Activated naive CD4-positive, alpha-beta T cell treated with anti-CD3 and anti-CD28 coated beads for 36 hours (primary cell): ENCODE measurements around the gene IGF2R. TPM values are rescaled to one million over a fixed set of nuclear protein-coding genes. Genes with fewer than 3 reads are reported as not detected.

Experiments used
- CTCF ChIA-PET: fragments of 350-600 bp; sonication (Branson Sonifier 250); formaldehyde crosslinking; loops from one replicate; lab custom pipeline; 2021; ENCODE audit warnings: antibody characterized with exemption; lab: Charles Lee
- DNase-seq: peaks from one replicate; pipeline ENCODE4 v3.0.0-alpha.2; 2020
- H3K27ac Mint-ChIP-seq: one replicate; pipeline ENCODE4 v1.8.0; 2021; ENCODE audit warnings: mild to moderate bottlenecking, mixed read lengths
- H3K27me3 Mint-ChIP-seq: one replicate; pipeline ENCODE4 v1.8.0; 2021; ENCODE audit warnings: low read depth, mixed read lengths
- H3K36me3 Mint-ChIP-seq: one replicate; pipeline ENCODE4 v1.8.0; 2021; ENCODE audit warnings: low read depth, mixed read lengths
- H3K4me1 Mint-ChIP-seq: one replicate; pipeline ENCODE4 v1.8.0; 2021; ENCODE audit warnings: low read depth, mixed read lengths
- H3K4me3 Mint-ChIP-seq: one replicate; pipeline ENCODE4 v1.8.0; 2021; ENCODE audit warnings: mild to moderate bottlenecking, moderate library complexity, mixed read lengths
- H3K9me3 Mint-ChIP-seq: one replicate; pipeline ENCODE4 v1.8.0; 2021; ENCODE audit warnings: mixed read lengths
- intact Hi-C: fragments of 100-400 bp; cut with micrococcal nuclease; formaldehyde crosslinking; loops from one replicate; pipeline ENCODE4 v1.15.1; 2023
- total RNA-seq, 2 experiments: library from RNA; stranded (reverse); gene quantifications; one replicate each; pipeline ENCODE4 v1.2.3, GENCODE V29; 2021

IGF2R gene
- total RNA-seq, 2 experiments from 2014 or later, result 42.1 to 44.5 TPM

- Mint-ChIP-seq H3K27me3 (no peaks in the 10 kb centered on the region), H3K27ac (no peak overlapping the region), H3K4me1 (peaks cover 7% of the 10 kb centered on the region), H3K36me3 (peaks cover 14% of the 10 kb centered on the region), H3K9me3 (no peaks in the 10 kb centered on the region), H3K4me3 (no peak overlapping the region)
- intact Hi-C loops, result no loop called here
- CTCF ChIA-PET, result no interaction called here
- no peak for DNase-seq
Measured at GRCh38 chr6:160024152-160024551, 55.3 kb downstream of the IGF2R start.

GRCh38 chr6:160027076-160027475 is 58.2 kb downstream of the IGF2R start:
- Mint-ChIP-seq H3K36me3 (peaks cover 25% of the 10 kb centered on the region), H3K27ac (no peak overlapping the region), H3K9me3 (no peaks in the 10 kb centered on the region), H3K27me3 (no peaks in the 10 kb centered on the region), H3K4me1 (peaks cover 7% of the 10 kb centered on the region), H3K4me3 (no peak overlapping the region)
- intact Hi-C loops, result no loop called here
- CTCF ChIA-PET, result interaction anchor here (1.1 kb wide), 1 partner anchor 21 kb away, joined by 3 read pairs; no protein-coding TSS in a partner anchor
- no peak for DNase-seq

GRCh38 chr6:160027931-160028330 is 59.0 kb downstream of the IGF2R start:
- no peak overlapping the region for H3K4me3 Mint-ChIP-seq
- no peak overlapping the region for H3K27ac Mint-ChIP-seq
- peaks cover 7% of the 10 kb centered on the region for H3K4me1 Mint-ChIP-seq
- H3K9me3 Mint-ChIP-seq, result no peaks in the 10 kb centered on the region
- peaks cover 30% of the 10 kb centered on the region for H3K36me3 Mint-ChIP-seq
- no peak for DNase-seq
- intact Hi-C loops, result no loop called here
- H3K27me3 Mint-ChIP-seq, result no peaks in the 10 kb centered on the region
- CTCF ChIA-PET, result interaction anchor here (0.7 to 1.1 kb wide), 2 partner anchors 20 to 48 kb away, joined by 3 read pairs; no protein-coding TSS in a partner anchor

GRCh38 chr6:160028487-160029275 is 59.8 kb downstream of the IGF2R start:
- Mint-ChIP-seq H3K9me3 (no peaks in the 10 kb centered on the region), H3K36me3 (peaks cover 37% of the 10 kb centered on the region), H3K4me3 (no peak overlapping the region), H3K27me3 (no peaks in the 10 kb centered on the region), H3K4me1 (peaks cover 7% of the 10 kb centered on the region), H3K27ac (no peak overlapping the region)
- CTCF ChIA-PET, result interaction anchor here (0.6 to 0.7 kb wide), 2 partner anchors 12 to 49 kb away, joined by 3 to 5 read pairs; no protein-coding TSS in a partner anchor
- intact Hi-C loops, result no loop called here
- peak; percentile 35 for DNase-seq

GRCh38 chr6:160029525-160029924 is 60.6 kb downstream of the IGF2R start:
- peaks cover 39% of the 10 kb centered on the region for H3K36me3 Mint-ChIP-seq
- peaks cover 7% of the 10 kb centered on the region for H3K4me1 Mint-ChIP-seq
- no peaks in the 10 kb centered on the region for H3K27me3 Mint-ChIP-seq
- no peak overlapping the region for H3K4me3 Mint-ChIP-seq
- CTCF ChIA-PET, result no interaction called here
- no peak overlapping the region for H3K27ac Mint-ChIP-seq
- intact Hi-C loops, result no loop called here
- DNase-seq, result no peak
- H3K9me3 Mint-ChIP-seq, result no peaks in the 10 kb centered on the region

- no peak overlapping the region for H3K27ac Mint-ChIP-seq
- peaks cover 42% of the 10 kb centered on the region for H3K36me3 Mint-ChIP-seq
Measured at GRCh38 chr6:160030103-160030502, 61.2 kb downstream of the IGF2R start.

GRCh38 chr6:160031442-160031841 is 62.6 kb downstream of the IGF2R start:
- H3K27ac Mint-ChIP-seq, result no peak overlapping the region
- H3K4me1 Mint-ChIP-seq, result peaks cover 7% of the 10 kb centered on the region
- no peaks in the 10 kb centered on the region for H3K9me3 Mint-ChIP-seq
- H3K27me3 Mint-ChIP-seq, result no peaks in the 10 kb centered on the region
- no peak overlapping the region for H3K4me3 Mint-ChIP-seq
- no peak for DNase-seq
- CTCF ChIA-PET, result no interaction called here
- H3K36me3 Mint-ChIP-seq, result peaks cover 51% of the 10 kb centered on the region
- intact Hi-C loops, result no loop called here

More at GRCh38 chr6:160030103-160030502, 61.2 kb downstream of the IGF2R start:
- Mint-ChIP-seq H3K9me3 (no peaks in the 10 kb centered on the region), H3K4me3 (no peak overlapping the region), H3K4me1 (peaks cover 7% of the 10 kb centered on the region), H3K27me3 (no peaks in the 10 kb centered on the region)
- CTCF ChIA-PET, result no interaction called here
- no peak for DNase-seq
- intact Hi-C loops, result no loop called here

- DNase-seq, result no peak
- CTCF ChIA-PET, result no interaction called here
- peaks cover 7% of the 10 kb centered on the region for H3K4me1 Mint-ChIP-seq
- H3K27ac Mint-ChIP-seq, result no peak overlapping the region
- no peak overlapping the region for H3K4me3 Mint-ChIP-seq
- intact Hi-C loops, result no loop called here
- peaks cover 50% of the 10 kb centered on the region for H3K36me3 Mint-ChIP-seq
- H3K27me3 Mint-ChIP-seq, result no peaks in the 10 kb centered on the region
- H3K9me3 Mint-ChIP-seq, result no peaks in the 10 kb centered on the region
Measured at GRCh38 chr6:160031871-160032270, 63.0 kb downstream of the IGF2R start.

GRCh38 chr6:160032538-160032937 is 63.7 kb downstream of the IGF2R start:
- Mint-ChIP-seq H3K4me3 (no peak overlapping the region), H3K36me3 (peaks cover 52% of the 10 kb centered on the region), H3K4me1 (peaks cover 7% of the 10 kb centered on the region), H3K27me3 (no peaks in the 10 kb centered on the region), H3K27ac (no peak overlapping the region), H3K9me3 (no peaks in the 10 kb centered on the region)
- intact Hi-C loops, result no loop called here
- no peak for DNase-seq
- CTCF ChIA-PET, result no interaction called here

GRCh38 chr6:160034036-160034930 is 65.4 kb downstream of the IGF2R start:
- H3K4me3 Mint-ChIP-seq, result no peak overlapping the region
- peaks cover 43% of the 10 kb centered on the region for H3K36me3 Mint-ChIP-seq
- peaks cover 9% of the 10 kb centered on the region for H3K4me1 Mint-ChIP-seq
- H3K9me3 Mint-ChIP-seq, result no peaks in the 10 kb centered on the region
- DNase-seq, result no peak
- CTCF ChIA-PET, result no interaction called here
- intact Hi-C loops, result no loop called here
- H3K27me3 Mint-ChIP-seq, result no peaks in the 10 kb centered on the region
- H3K27ac Mint-ChIP-seq, result no peak overlapping the region

- intact Hi-C loops, result no loop called here
- H3K27me3 Mint-ChIP-seq, result no peaks in the 10 kb centered on the region
- H3K36me3 Mint-ChIP-seq, result peaks cover 40% of the 10 kb centered on the region
- no peak for DNase-seq
- no peaks in the 10 kb centered on the region for H3K9me3 Mint-ChIP-seq
- H3K4me3 Mint-ChIP-seq, result no peak overlapping the region
- no peak overlapping the region for H3K27ac Mint-ChIP-seq
- peaks cover 9% of the 10 kb centered on the region for H3K4me1 Mint-ChIP-seq
- CTCF ChIA-PET, result no interaction called here
Measured at GRCh38 chr6:160035241-160035640, 66.4 kb downstream of the IGF2R start.

GRCh38 chr6:160035693-160036330 is 66.9 kb downstream of the IGF2R start:
- Mint-ChIP-seq H3K36me3 (peaks cover 42% of the 10 kb centered on the region), H3K4me1 (peaks cover 9% of the 10 kb centered on the region), H3K27me3 (no peaks in the 10 kb centered on the region), H3K4me3 (no peak overlapping the region), H3K27ac (no peak overlapping the region), H3K9me3 (no peaks in the 10 kb centered on the region)
- no peak for DNase-seq
- CTCF ChIA-PET, result no interaction called here
- intact Hi-C loops, result no loop called here
